PFSK-1 (cell line): ENCODE data around the gene UVRAG.

ENCODE experiments used
- FOXP2 ChIP-seq: optimal IDR thresholded peaks from 2 replicates; pipeline ENCODE3; 2011; ENCODE audit warnings: borderline replicate concordance, control low read depth, inconsistent platforms; ENCODE audit not compliant: insufficient read depth; ENCODE audit errors: extremely low read length, extremely low read depth
- POLR2AphosphoS5 ChIP-seq: IDR thresholded peaks from 2 replicates; pipeline ENCODE4 v1.6.1; 2012; ENCODE audit warnings: low read depth, mild to moderate bottlenecking, control low read depth, low read length, moderate library complexity
- REST ChIP-seq, 2 experiments: IDR thresholded peaks; 2 replicates each; pipeline versions ENCODE4 v1.6.1 to v1.8.0; 2011 to 2012; ENCODE audit warnings: low read depth in 2 of 2, low read length in 2 of 2, control low read depth in 1 of 2, inconsistent platforms in 1 of 2, mild to moderate bottlenecking in 1 of 2, moderate library complexity in 1 of 2; ENCODE audit not compliant: insufficient read depth in 1 of 2
- SIN3A ChIP-seq: IDR thresholded peaks from 2 replicates; pipeline ENCODE4 v1.6.1; 2012; ENCODE audit warnings: mild to moderate bottlenecking, low read length, moderate library complexity, borderline replicate concordance; ENCODE audit not compliant: insufficient read depth
- TAF1 ChIP-seq: IDR thresholded peaks from 2 replicates; pipeline ENCODE4 v1.6.1; 2012; ENCODE audit warnings: low read length, control low read depth, borderline replicate concordance; ENCODE audit not compliant: insufficient read depth

UVRAG gene

GRCh38 chr11:75800728-75801361 is 14.2 kb upstream of the UVRAG start:
- no peak for TF ChIP-seq SIN3A
- no peak for TF ChIP-seq FOXP2
- TF ChIP-seq TAF1 = no peak
- TF ChIP-seq POLR2AphosphoS5 = no peak
- no peak for TF ChIP-seq REST (IDR thresholded peaks at IDR 0.05; ENCODE audit: insufficient read depth in 1 of 2, low read depth in 2 of 2, low read length in 2 of 2)

GRCh38 chr11:75801362-75802020 is 13.5 kb upstream of the UVRAG start:
- no peak for TF ChIP-seq POLR2AphosphoS5
- no peak for TF ChIP-seq SIN3A
- TF ChIP-seq FOXP2 = no peak
- no peak for TF ChIP-seq REST (IDR thresholded peaks at IDR 0.05; ENCODE audit: insufficient read depth in 1 of 2, low read depth in 2 of 2, low read length in 2 of 2)
- no peak for TF ChIP-seq TAF1

- TF ChIP-seq TAF1 (no peak), POLR2AphosphoS5 (no peak), REST (IDR thresholded peaks at IDR 0.05; ENCODE audit: insufficient read depth in 1 of 2, low read depth in 2 of 2, low read length in 2 of 2) (no peak), SIN3A (no peak), FOXP2 (no peak)
Measured at GRCh38 chr11:75802021-75802912, 12.7 kb upstream of the UVRAG start.

- no peak for TF ChIP-seq TAF1
- TF ChIP-seq FOXP2 = no peak
- no peak for TF ChIP-seq POLR2AphosphoS5
- no peak for TF ChIP-seq SIN3A
- TF ChIP-seq REST (IDR thresholded peaks at IDR 0.05; ENCODE audit: insufficient read depth in 1 of 2, low read depth in 2 of 2, low read length in 2 of 2) = no peak
Measured at GRCh38 chr11:75802913-75803820, 11.8 kb upstream of the UVRAG start.
